ENCODE measurements around the gene EML3. TPM values are rescaled to one million over a fixed set of nuclear protein-coding genes. Genes with fewer than 3 reads are reported as not detected.

EML3 gene
- total and polyA plus RNA-seq, 2 of the 13 experiments (the other 11 are each of a cell fraction or from before 2014, with no cell fraction given), result 10.6 to 12.3 TPM

DNA sequence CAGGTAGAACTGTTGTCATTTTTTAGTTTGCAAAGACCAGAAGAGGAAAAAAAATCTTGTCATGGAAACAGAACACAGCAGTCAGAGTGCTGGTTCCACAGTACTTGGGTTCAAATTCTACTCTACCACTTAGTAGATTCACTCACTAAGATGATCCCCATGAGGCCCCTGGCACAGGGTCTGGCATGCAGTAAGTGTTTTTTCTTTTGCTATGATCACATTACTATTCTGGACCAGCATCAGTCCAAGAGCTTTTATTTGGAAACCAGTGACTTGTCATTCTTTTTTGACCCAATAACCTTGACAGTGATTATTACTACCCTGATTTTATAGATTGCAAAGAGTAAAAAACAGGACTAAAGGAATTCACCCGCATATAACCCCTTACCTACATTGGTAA lies 43.0 kb downstream of the EML3 start:
- no peak overlapping the region for H3K4me2 ChIP-seq (ENCODE audit: low read depth, low read length)
- no TSS peak for BruUV-seq (replicated peaks)
- H3K36me3 ChIP-seq (replicated peaks in 1 of 2; ENCODE audit: control insufficient read depth in 1 of 2, insufficient read depth in 2 of 2, low read length in 2 of 2), result peaks cover 17 to 61% of the 10 kb centered on the region in 2 experiments
- ChIA-PET CTCF (ENCODE audit: low intra/inter-chr PET ratio, low total read pairs) (no interaction called here), POLR2A (interaction anchor here (0.6 to 2.2 kb wide), 3 partner anchors 22 to 148 kb away, joined by 3 to 8 read pairs (median 3); partner anchors contain the start of gene TUT1)
- no peak overlapping the region for H3K27ac ChIP-seq (ENCODE audit: extremely low read length, insufficient read depth, low read length)
- in situ Hi-C loops (cut with HindIII; ENCODE audit: extremely low pct_ligation_motif_present, low pct_unique_long_range_greater_than_20kb), result no loop called here
- H3K4me3 ChIP-seq (replicated peaks in 1 of 3; ENCODE audit: insufficient read depth in 1 of 3, low read depth in 2 of 3, low read length in 3 of 3), result no peak overlapping the region
- H3K9me3 ChIP-seq (ENCODE audit: low read length), result no peaks in the 10 kb centered on the region
- peaks cover 16% of the 10 kb centered on the region for H4K20me1 ChIP-seq (ENCODE audit: insufficient read depth, low read length)
- FAIRE-seq (no peak), DNase-seq (ENCODE audit: low spot score) (no peak), ATAC-seq (no peak)
- no peak overlapping the region for H2AFZ ChIP-seq (ENCODE audit: low read length)
- no peaks in the 10 kb centered on the region; a peak in 1 of 5 replicates for H3K27me3 ChIP-seq (ENCODE audit: control insufficient read depth in 1 of 2, insufficient read depth in 2 of 2, low read length in 2 of 2)
- H3K79me2 ChIP-seq (ENCODE audit: insufficient read depth, low read length), result peaks cover 68% of the 10 kb centered on the region
- intact Hi-C loops (cut with micrococcal nuclease; ENCODE audit: unreplicated experiment), result no loop called here
- no peak overlapping the region for H3K9ac ChIP-seq (ENCODE audit: insufficient read depth, low read depth, low read length)
- peaks cover 80% of the 10 kb centered on the region for H3K4me1 ChIP-seq (ENCODE audit: insufficient read depth, low read length)
- 84% methylated on average over 1 of the region's 1 CpG for WGBS (ENCODE audit: low lambda C conversion rate)
- TF ChIP-seq RBFOX2 (IDR thresholded peaks at IDR 0.05; ENCODE audit: low read depth, low read length) (peak; percentile 58), PRDM4 (CRISPR knock-in tag; IDR thresholded peaks at IDR 0.05; ENCODE audit: borderline replicate concordance) (no peak)

DNA sequence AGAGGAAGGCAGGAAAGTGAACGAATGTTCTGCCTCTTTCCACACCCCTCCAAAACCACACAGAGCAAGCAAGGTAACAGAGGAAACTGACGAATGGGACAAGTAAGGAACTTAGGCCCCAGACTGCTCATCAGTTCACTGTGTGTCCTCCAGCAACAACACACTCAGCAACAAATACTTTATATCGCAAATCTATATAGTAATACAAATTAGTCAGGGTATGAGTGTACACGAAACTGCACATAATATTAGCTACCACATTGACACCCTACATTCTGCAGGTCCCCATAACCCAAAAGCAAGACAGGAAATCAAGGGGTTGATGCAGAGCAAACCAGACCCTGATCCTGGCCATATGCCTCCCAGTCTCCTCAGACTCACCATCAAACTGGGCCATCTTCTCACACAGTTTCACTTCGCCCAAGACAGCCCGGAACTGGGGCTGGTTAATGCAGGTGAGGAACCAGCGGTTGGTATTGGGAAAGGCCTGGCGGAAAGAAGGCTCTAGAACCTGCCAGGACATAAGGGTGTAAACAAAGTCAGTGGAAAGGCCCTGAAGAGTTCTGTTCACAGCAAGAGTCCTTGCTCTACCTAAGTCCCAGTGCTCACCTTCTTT lies 45.4 kb downstream of the EML3 start:
- H3K4me3 ChIP-seq (replicated peaks in 1 of 3; ENCODE audit: insufficient read depth in 1 of 3, low read depth in 2 of 3, low read length in 3 of 3), result no peak overlapping the region
- CTCF ChIA-PET (ENCODE audit: low intra/inter-chr PET ratio, low total read pairs), result no interaction called here
- peaks cover 90% of the 10 kb centered on the region for H3K4me1 ChIP-seq (ENCODE audit: insufficient read depth, low read length)
- 96% methylated on average over 8 of the region's 8 CpGs for WGBS (ENCODE audit: low lambda C conversion rate)
- H3K4me2 ChIP-seq (ENCODE audit: low read depth, low read length), result no peak overlapping the region
- in situ Hi-C loops (cut with HindIII; ENCODE audit: extremely low pct_ligation_motif_present, low pct_unique_long_range_greater_than_20kb) (no loop called here), intact Hi-C loops (cut with micrococcal nuclease; ENCODE audit: unreplicated experiment) (no loop called here)
- FAIRE-seq, result no peak
- no peak for ATAC-seq
- H3K36me3 ChIP-seq (replicated peaks in 1 of 2; ENCODE audit: control insufficient read depth in 1 of 2, insufficient read depth in 2 of 2, low read length in 2 of 2), result peaks cover 17 to 77% of the 10 kb centered on the region in 2 experiments
- peaks cover 50% of the 10 kb centered on the region for H3K79me2 ChIP-seq (ENCODE audit: insufficient read depth, low read length)
- H4K20me1 ChIP-seq (ENCODE audit: insufficient read depth, low read length), result peaks cover 19% of the 10 kb centered on the region
- no TSS peak for BruUV-seq (replicated peaks)
- no peaks in the 10 kb centered on the region for H3K27me3 ChIP-seq (ENCODE audit: control insufficient read depth in 1 of 2, insufficient read depth in 2 of 2, low read length in 2 of 2)
- TF ChIP-seq ZNF382 (CRISPR knock-in tag; IDR thresholded peaks at IDR 0.05; ENCODE audit: borderline replicate concordance) (no peak), IKZF4 (CRISPR knock-in tag; IDR thresholded peaks at IDR 0.05; ENCODE audit: borderline replicate concordance, low read depth, not compliant biosample characterization) (no peak), ZBTB25 (CRISPR knock-in tag; IDR thresholded peaks at IDR 0.05) (no peak)
- TF ChIP-seq, protein P1, sequence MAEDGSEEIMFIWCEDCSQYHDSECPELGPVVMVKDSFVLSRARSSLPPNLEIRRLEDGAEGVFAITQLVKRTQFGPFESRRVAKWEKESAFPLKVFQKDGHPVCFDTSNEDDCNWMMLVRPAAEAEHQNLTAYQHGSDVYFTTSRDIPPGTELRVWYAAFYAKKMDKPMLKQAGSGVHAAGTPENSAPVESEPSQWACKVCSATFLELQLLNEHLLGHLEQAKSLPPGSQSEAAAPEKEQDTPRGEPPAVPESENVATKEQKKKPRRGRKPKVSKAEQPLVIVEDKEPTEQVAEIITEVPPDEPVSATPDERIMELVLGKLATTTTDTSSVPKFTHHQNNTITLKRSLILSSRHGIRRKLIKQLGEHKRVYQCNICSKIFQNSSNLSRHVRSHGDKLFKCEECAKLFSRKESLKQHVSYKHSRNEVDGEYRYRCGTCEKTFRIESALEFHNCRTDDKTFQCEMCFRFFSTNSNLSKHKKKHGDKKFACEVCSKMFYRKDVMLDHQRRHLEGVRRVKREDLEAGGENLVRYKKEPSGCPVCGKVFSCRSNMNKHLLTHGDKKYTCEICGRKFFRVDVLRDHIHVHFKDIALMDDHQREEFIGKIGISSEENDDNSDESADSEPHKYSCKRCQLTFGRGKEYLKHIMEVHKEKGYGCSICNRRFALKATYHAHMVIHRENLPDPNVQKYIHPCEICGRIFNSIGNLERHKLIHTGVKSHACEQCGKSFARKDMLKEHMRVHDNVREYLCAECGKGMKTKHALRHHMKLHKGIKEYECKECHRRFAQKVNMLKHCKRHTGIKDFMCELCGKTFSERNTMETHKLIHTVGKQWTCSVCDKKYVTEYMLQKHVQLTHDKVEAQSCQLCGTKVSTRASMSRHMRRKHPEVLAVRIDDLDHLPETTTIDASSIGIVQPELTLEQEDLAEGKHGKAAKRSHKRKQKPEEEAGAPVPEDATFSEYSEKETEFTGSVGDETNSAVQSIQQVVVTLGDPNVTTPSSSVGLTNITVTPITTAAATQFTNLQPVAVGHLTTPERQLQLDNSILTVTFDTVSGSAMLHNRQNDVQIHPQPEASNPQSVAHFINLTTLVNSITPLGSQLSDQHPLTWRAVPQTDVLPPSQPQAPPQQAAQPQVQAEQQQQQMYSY (CRISPR knock-in tag; IDR thresholded peaks at IDR 0.05), result no peak
- no peaks in the 10 kb centered on the region for H3K9me3 ChIP-seq (ENCODE audit: low read length)
- POLR2A ChIA-PET, result interaction anchor here (0.7 kb wide), 1 partner anchor 24 kb away, joined by 5 read pairs; the partner anchor contains the start of gene TUT1
- H3K27ac ChIP-seq (ENCODE audit: extremely low read length, insufficient read depth, low read length), result no peak overlapping the region
- no peak overlapping the region for H2AFZ ChIP-seq (ENCODE audit: low read length)
- no peak overlapping the region for H3K9ac ChIP-seq (ENCODE audit: insufficient read depth, low read depth, low read length)
- no peak for DNase-seq (ENCODE audit: low spot score)

Data from HepG2 (cell line).